Ramos (cell line): ENCODE measurements around the gene RFX2.

Experiments
- in situ Hi-C: fragments of 300-500 bp; cut with MboI; formaldehyde crosslinking; loops from one replicate; pipeline ENCODE4 v1.14.3; 2022; ENCODE audit warnings: low sequenced_read_pairs; ENCODE audit not compliant: unreplicated experiment

The RFX2 gene

DNA sequence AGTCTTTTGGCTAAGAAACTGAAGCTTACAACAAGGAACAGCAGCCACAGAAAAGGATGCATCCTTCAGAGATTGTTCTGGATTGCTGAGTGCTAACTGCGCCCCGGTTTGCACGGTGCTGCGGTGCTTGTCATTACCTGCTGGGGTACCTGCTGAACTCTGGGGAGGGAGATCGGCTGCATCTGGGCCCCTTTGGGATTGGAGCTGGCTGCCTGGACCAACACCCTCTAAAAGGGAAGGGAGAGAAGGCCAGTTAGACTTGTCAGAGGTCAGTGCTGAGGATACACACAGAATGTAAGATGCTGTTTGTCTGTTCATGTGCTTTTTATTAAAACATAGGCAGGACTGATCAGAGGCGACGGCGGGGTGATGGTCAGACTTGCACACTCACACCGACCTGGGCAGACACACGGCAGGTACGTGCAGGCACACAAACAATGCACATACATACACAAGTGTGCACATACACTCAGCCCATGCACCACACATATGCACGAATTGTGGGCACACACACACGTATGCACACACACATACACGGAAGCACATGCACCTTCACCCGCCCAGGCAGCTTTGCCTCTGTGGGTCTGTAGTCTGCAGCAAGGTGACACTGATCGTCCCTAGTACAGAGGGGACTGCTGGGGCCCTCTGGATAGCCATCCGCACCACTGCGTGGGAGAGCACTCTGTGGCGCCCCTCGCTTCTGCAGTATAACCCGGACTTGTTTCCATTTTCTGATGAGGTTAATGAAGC lies 66.1 kb downstream of the RFX2 start:
- in situ Hi-C loops: no loop called here

DNA sequence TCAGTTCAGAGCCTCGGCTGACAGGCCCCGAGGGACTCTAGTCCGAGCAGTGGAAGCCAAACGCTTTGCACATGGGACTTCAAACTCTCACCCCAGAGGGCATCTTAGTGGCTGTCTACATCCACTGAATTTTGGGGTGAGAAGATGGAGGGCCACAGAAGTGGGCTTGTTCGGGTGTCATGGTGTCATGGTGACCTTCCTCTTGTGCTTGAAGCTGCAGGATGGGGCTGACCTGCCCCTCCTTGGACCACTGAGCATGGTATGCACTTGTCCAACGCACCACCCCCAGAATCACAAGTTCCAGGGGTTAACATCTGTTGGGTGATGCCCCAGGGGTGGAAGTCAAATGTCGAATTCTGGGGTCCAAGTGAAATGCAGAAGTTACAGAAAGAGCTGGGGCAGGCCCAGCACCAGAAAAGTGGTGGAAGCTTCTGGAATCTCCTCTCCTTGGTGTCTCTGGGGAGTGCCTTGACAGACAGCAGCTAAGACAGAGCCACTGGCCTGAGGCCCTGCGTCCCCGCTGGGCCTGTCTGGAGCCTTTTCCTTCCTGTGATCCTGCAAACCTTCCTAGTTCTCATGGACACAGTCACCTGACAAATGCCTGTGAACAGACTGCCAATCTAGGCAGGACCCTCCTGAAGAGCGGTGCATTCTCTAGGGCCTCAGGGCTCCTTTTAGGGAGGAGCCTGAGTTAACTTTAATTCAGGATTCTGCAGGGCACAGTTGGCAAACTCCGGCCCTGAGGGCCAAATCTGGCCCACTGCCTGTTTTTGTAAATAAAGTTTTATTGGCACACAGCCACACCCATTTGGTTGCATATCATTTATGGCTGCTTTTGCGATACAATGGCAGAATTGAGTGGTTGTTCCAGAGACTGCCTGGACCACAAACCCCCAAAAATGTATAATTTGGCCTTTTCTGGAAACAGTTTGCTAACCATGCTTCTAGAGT lies 67.2 kb downstream of the RFX2 start:
- in situ Hi-C loops: no loop called here

DNA sequence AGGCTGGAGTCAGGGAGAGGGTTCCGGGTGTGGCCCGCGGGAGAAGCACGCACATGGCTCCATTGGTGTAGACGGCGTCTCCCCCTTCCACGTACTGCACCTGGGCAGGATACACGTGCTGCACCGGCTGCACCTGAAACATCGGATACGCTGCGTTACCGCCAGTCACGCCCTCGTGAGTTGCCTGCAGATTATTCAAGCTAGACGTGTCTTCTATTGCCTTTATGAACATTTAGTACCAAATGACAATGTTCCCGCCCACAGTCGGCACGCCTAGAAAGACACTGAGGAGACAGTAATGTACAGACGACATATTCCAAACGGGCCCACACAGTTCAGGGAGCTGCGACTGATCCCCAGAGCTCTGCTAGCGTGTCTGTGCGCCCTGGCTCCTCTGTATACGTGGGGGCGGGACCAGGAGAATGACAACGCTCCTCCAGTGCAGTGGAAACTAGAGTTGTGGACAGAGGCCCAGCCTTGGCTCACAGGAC lies 68.3 kb downstream of the RFX2 start:
- in situ Hi-C loops: no loop called here

DNA sequence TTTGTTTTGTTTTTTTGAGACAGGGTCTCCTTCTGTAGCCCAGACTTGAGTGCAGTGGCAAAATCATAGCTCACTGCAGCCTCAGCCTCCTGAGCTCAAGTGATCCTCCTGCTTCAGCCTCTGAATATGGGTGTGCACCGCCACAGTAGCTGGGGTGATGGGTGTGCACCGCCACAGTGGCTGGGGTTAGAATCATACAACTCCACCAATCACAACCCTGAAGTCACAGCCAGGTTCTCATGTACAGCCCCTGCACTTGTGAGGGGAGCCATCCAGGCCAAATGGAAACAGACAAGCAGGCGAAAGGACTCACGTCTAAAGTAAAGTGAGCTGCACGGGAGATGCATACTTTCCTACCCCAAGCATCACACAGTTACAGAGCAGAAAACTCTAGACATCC lies 69.2 kb downstream of the RFX2 start:
- in situ Hi-C loops: no loop called here

DNA sequence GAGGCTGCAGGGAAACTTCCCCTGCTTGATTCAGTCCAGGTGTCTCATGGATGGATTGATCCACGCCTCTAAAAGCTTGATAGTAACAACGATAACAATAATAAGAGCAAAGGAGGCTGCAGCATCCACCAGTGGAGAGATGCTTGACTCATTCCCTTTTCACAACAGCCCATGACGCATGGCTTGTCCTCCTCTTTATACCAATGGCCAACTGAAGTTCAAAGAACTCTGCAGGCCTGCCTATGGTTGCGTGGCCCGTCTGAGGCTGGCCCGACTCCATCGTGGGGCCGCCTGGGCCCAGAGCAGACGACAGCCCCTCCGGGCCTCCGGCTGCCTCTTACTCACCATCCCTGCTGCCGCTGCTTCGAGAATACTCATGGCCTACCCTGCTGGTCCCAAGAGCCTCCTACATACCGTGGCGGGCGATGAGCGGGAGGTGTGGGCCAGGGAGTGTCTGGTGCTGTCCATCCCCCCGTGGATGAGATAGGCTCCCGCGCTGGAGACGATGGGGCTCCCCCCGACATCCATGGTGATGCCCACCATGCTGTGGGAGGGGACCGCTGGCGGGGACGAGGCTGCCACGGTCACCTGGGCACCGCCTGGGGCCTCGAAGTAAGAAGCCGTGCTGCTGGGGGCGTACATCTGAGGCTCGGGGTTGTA lies 70.6 kb downstream of the RFX2 start:
- in situ Hi-C loops: no loop called here

DNA sequence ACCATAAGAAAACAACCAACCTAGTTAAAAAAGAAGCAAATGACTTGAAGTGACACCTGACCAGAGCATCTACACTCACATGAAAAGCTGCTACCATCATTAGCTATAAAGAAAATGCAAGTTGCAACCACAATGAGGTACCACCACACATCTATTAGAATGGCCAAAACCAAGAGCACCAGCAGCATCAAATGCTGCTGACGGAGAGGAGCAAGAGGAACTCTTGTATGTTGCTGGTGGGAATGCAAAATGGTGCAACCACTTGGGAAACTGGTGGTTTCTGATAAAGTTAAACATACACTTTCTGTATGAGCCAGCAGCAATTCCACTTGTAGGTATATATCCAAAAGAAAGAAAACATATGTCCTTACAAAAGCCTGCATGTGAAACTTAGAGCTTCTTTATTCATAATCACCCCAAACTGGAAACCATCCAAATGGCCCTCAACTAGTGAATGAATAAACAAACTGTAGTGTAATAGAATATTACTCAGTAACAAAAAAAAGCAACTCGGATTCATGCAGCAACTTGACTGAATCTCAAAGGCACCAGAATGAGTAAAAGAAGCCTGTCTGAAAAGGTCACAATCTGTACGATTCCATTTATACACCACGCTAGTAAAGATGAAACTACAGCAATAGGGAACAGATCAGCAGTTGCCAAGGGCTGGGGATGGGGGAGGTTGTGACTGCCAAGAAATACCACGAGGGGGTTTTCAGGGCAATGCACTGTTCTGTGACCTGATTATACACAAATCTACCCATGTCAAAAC lies 71.5 kb downstream of the RFX2 start:
- in situ Hi-C loops: no loop called here

DNA sequence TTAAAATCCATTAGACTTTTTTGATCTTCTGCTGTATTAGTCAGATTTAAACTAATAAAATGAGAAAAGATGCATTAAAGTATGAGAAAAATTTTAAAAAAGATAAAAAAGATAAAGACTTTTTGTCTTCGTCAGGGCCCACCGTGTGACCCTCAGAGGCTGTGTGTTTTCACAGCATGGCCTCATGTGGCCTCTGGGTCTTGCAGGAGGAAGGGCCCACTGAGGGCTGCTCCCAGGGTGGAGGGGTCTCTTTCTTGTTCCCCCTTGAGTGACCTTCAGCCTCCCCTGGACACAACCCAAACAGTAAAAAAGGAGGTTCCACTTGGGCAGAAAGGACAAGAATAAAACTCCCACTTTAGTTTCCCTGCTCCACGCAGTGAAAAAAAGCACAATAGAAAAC lies 75.3 kb downstream of the RFX2 start:
- in situ Hi-C loops: no loop called here

DNA sequence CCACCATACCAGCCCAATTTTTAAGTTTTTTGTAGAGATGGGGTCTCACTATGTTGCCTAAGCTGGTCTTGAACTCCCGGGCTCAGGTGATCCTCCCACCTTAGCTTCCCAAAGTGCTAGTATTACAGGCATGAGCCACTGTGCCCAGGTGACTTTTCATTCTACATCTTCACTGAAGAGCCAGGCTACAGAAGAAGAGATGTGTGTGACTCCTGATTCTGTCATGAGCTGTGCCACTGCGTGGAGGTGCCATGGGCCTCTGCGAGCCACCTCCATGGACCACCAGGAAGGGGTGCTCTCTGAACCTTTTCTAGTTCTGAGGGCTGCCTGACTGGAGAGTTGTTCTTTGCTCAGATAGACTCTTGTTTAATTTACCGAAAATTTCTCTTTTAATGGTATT lies 75.8 kb downstream of the RFX2 start:
- in situ Hi-C loops: no loop called here

DNA sequence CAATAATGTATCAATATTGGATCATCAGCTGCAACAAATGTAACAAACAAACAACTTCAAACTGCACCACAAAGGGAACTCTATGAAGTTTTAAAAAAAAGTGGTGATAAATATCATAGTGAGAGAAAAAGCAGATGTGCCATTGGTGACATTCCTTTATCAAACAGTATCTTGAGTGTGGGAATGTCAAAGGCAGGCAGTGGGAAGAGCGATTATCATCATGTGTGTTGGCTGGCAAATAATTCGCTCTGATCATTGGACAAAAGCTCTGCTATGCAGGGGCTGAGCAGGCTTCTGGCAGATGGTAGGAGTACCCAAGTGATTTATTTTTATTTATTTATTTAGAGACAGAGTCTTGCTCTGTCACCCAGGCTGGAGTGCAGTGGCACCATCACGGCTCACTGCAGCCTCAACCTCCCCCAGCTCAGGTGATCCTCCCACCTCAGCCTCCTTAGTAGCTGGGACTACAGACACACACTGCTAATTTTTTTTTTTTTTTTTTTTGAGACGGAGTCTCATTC lies 76.5 kb downstream of the RFX2 start:
- in situ Hi-C loops: no loop called here

DNA sequence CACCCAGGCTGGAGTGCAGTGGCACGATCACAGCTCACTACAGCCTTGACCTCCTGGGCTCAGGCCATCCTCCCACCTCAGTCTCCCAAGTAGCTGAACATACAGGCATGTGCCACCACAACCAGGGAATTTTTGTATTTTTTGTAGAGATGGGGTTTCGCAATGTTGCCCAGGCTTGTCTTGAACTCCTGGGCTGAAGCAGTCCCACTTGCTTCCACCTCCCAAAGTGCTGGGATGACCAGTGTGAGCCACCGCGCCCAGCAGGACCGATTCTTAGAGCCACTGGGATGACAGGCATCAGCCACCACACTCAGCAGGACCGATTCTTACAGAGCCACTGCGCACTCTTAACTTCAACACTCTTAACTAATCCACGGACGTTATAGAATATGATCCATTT lies 77.5 kb downstream of the RFX2 start:
- in situ Hi-C loops: no loop called here

DNA sequence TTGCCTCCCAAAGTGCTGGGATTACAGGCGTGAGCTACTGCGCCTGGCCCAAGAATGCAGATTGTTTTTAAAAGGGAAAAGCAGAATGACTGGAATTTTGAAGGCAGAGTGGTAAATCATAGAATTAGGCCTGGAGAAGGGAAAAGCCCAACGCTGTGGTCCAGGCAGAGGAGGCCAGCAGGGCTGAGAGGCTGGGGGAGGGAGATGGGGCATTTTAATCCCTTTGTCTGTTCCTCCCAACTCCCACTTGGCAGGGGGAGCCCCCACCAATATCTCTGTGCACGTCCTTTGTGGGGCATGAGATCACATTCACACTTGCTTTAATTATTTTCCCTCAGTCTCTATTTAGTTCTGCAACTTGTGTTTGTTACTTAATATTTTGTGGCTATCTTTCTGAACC lies 77.9 kb downstream of the RFX2 start:
- in situ Hi-C loops: no loop called here

DNA sequence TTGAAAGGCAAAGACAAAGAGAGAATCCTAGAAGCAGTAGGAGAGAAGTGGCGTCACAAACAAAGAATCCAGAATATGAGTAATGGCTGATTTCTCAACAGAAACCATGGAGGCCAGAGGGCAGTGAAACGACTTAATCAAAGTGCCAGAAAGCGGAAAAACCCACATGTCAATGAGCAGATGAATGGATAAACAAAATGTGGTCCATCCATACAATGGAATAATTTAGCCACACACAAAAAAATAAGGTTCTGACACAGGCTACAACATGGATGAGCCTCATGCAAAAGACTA lies 80.1 kb downstream of the RFX2 start:
- in situ Hi-C loops: no loop called here

DNA sequence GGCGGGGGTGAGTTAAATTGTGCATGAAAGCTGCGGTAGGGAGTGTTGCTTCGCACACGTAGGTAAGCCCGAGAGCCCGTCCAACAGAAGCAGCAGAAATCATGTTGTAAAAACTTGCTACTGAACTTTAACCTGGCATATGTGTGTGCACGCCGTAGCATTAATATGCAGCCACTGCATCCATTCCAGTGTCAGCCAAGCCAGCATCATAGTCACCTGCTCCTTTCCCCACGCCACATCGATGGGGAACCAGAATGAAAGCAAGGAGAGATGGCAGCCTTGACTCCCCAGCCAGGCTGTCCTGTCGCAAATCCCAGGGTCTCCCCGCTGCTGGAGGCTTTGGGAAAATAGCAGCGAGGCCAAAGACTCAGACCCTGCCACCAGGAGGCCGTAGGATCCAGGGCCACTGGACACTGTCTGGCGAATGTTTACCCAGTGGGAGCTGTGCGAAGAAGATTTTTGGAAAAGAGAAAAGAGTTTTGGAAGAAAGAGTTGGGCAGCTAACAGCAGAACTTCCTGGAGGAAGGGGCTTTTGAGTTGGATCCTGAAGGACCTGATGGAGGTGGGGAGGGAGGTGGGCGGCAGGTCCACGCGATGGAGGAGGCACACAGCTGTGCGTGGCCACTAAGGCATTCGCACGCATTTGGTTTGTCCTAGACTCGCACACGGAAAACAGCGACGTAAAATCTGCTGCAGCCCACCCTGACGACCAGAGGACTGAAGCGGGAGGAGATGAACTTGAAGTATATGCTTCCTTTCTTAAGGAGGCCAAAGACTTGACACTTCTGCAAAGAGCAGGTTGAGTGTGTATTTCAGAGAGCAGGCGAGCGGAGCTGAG lies 83.7 kb downstream of the RFX2 start:
- in situ Hi-C loops: no loop called here

DNA sequence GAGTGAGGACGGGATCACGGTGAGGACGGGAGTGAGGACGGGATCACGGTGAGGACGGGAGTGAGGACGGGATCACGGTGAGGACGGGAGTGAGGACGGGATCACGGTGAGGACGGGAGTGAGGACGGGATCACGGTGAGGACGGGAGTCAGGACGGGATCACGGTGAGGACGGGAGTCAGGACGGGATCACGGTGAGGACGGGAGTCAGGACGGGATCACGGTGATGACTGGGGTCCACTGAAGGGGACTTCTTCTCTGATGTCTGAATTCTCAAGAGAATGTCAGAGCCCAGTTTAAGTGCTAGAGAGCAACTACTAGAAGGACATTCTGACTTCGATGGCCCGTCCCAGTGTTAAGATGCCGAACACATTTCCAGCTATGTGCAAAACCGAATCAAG lies 85.5 kb downstream of the RFX2 start:
- in situ Hi-C loops: loop anchor here (5.0 kb wide), 1 partner anchor 222 kb away; no protein-coding TSS in a partner anchor

DNA sequence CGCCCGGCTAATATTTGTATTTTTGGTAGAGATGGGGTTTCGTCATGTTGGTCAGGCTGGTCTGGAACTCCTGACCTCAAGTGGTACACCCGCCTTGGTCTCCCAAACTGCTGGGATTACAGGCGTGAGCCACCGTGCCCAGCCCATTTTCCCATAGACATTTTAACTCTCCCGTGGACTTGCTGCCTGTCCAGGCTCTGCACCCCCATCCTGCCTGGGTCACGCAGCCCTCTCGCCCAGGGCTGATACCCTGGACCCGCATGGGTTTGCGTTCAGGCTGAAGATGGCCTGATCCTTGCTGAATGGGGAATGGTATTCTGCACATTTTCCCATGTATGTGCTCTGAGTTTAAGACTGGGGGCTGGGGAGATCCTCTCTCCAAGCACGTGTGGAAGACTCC lies 86.4 kb downstream of the RFX2 start:
- in situ Hi-C loops: loop anchor here (5.0 kb wide), 1 partner anchor 222 kb away; no protein-coding TSS in a partner anchor

DNA sequence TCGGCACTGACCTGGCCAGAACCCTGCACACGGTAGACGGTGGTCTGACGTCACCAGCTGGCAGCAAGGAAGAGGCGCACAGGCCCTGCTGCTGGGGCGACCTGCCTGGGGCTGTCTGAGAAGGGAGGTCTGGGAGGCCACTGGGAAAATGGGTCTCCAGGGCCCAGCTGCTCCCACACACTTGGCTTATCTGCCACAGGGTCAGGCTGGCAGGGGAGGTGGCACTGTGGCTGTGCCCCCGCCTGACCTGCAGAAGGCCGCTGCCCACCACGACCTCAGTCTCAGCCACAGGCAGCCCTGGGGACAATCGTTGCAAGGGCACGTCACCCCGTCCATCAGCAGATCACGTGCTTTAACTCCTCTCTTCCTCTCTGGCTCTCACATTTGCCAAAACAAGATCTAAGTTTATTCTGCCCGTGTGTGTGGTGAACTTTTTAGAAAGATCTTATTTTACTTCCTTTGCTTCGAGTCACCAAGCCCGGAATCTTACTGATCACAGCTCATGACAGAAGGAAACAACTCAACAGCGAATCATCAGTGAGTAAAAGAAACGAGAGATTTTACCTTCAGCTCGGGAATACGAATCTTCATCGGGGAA lies 87.1 kb downstream of the RFX2 start:
- in situ Hi-C loops: loop anchor here (5.0 kb wide), 1 partner anchor 221 kb away; no protein-coding TSS in a partner anchor

DNA sequence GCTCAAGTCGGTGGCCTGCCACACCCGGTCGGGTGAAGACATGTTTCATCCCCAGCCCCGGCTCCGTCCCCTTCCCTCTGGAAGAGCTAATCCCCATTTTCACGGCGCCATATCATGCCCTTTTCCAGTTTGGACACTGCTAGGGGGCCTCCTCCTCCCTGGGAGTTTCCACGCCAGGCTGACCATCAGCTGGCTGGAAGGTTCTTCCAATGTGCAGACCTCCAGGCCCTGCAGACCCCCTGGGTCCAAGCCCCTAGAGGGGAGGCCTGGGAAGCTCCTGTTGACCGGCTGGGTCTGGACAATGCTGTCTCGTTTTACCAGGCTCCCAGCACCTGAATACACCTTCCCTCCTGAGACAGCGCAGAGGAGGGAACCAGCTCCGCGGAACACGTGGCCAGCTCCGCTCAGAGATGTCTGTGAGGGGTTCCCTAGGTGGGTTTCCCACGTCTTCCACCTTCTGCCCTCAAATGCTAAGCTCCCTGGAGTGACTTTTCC lies 87.7 kb downstream of the RFX2 start:
- in situ Hi-C loops: loop anchor here (5.0 kb wide), 1 partner anchor 220 kb away; no protein-coding TSS in a partner anchor

DNA sequence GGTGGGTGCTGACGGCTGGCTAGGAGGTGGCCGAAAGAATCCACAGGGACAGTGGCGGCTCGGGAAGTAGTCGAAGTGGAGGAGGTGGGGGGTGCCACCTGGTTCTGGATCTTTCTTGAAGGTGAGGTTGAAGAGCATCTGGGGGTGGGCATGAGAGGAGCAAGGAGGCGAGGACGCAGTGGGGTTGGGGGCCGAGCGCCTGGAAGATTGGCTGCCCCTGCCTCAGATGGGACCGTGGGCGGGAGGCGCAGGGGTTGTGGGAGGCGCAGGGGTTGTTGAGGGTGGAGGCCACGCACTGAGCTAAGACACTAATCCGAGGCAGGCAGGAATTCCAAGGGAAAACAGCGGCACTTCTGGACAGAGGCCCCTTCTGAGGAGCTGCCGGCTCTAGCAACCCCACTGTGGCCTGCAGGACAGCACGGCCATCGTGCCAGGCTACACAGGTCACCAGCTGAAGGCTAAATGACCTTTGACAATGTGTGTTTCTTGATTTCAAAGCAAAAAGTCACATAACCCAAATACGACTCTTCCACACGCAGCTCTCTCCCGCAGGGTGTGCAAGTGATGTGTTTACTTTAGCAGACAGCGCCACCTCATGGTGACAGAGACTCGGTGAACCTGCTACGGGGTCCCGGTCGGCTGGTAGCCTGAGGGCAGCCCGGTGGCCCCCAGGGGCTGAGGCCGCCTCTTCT lies 88.3 kb downstream of the RFX2 start:
- in situ Hi-C loops: loop anchor here (5.0 kb wide), 1 partner anchor 220 kb away; no protein-coding TSS in a partner anchor
